Stimulated activated naive B cell treated with anti-CD40 and anti-IgM and Interleukin-4, amounts not matched to agents 10 μg/mL and 1 μg/mL and 100 μg/mL, for 72 hours (primary cell): ENCODE measurements around the gene NEB.

Experiments used
- ATAC-seq, 2 donors: fragments of 150-1000 bp; cut with Tn5 transposase; replicated peaks; 2 replicates each; pipeline ENCODE4 v1.10.0; 2021; ENCODE audit warnings: moderate library complexity in 1 of 2
- DNase-seq: peaks from one replicate; pipeline ENCODE4 v3.0.0; 2021
- H3K27ac Mint-ChIP-seq: one replicate; pipeline ENCODE4 v1.8.0; 2022; ENCODE audit warnings: mild to moderate bottlenecking, mixed read lengths
- H3K27me3 Mint-ChIP-seq, 2 donors: one replicate each; pipeline ENCODE4 v1.8.0; 2022; ENCODE audit warnings: mixed read lengths in 2 of 2
- H3K36me3 Mint-ChIP-seq, 2 donors: one replicate each; pipeline ENCODE4 v1.8.0; 2022; ENCODE audit warnings: mixed read lengths in 2 of 2, mild to moderate bottlenecking in 1 of 2
- H3K4me1 Mint-ChIP-seq, 2 donors: one replicate each; pipeline ENCODE4 v1.8.0; 2022; ENCODE audit warnings: mixed read lengths in 2 of 2, mild to moderate bottlenecking in 1 of 2
- H3K4me3 Mint-ChIP-seq, 2 donors: one replicate each; pipeline ENCODE4 v1.8.0; 2022; ENCODE audit warnings: mild to moderate bottlenecking in 2 of 2, mixed read lengths in 2 of 2, moderate library complexity in 1 of 2
- H3K9me3 Mint-ChIP-seq, 2 donors: one replicate each; pipeline ENCODE4 v1.8.0; 2022; ENCODE audit warnings: mixed read lengths in 2 of 2, mild to moderate bottlenecking in 1 of 2

The NEB gene

GRCh38 chr2:151486053-151486452 is 248.2 kb downstream of the NEB start:
- Mint-ChIP-seq H3K27ac (no peak overlapping the region), H3K27me3 (no peaks in the 10 kb centered on the region), H3K36me3 (peaks cover 32 to 58% of the 10 kb centered on the region in 2 donors), H3K4me3 (no peak overlapping the region), H3K4me1 (peaks cover 0 to 4% of the 10 kb centered on the region in 2 donors), H3K9me3 (peaks cover 6 to 9% of the 10 kb centered on the region in 2 donors)
- DNase-seq (no peak), ATAC-seq (no peak)

- Mint-ChIP-seq H3K4me1 (peaks cover 0 to 4% of the 10 kb centered on the region in 2 donors), H3K27me3 (no peaks in the 10 kb centered on the region), H3K9me3 (peaks cover 6 to 9% of the 10 kb centered on the region in 2 donors), H3K36me3 (peaks cover 36 to 56% of the 10 kb centered on the region in 2 donors), H3K27ac (no peak overlapping the region), H3K4me3 (no peak overlapping the region)
- no peak for ATAC-seq
- no peak for DNase-seq
Observed at GRCh38 chr2:151484100-151484499, 250.2 kb downstream of the NEB start.

DNA sequence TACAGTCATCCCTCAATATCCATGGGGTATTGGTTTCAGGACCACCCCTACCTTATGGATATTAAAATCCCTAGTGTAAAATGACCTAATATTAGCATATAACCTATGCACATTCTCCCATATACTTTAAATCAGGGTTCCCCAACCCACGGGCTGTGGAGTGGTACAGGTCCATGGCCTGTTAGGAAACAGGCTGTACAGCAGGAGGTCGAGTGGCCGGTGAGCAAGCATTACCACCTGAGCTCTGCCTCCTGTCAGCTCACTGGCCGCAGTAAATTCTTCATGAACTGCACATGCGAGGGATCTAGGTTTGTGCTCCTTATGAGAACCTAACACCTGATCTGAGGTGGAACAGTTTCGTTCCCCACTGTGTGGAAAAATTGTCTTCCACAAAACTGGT is 250.7 kb downstream of the NEB start:
- ATAC-seq (no peak), DNase-seq (no peak)
- Mint-ChIP-seq H3K27me3 (no peaks in the 10 kb centered on the region), H3K9me3 (peaks cover 6 to 9% of the 10 kb centered on the region in 2 donors), H3K27ac (no peak overlapping the region), H3K4me1 (peaks cover 0 to 4% of the 10 kb centered on the region in 2 donors), H3K36me3 (peaks cover 36 to 60% of the 10 kb centered on the region in 2 donors), H3K4me3 (no peak overlapping the region)

DNA sequence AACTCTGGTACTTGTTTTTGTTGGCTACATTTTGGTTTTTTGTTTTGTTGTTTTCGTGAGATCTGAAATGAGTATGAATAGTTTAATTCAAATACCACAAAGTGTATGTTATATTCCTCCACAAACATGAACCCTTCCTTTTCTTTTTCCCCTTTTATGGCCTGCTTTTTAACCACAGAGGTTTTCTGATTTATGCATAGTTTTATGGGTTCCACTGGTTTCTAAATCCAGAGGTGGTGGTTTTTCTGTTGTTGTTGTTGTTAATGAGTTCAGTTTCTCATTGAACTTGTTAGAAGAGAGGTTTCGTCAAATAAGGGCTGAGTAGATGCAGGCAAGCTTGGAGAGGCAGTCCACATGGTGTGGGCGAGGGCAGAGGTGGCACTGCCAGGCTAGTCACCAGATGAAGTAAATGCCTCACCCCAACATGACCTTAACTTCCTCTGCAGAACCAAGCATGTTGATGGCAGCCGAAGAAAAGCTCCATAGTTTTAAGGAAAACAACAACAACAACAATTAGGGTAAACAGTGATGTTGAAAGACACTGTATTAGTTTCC is 252.0 kb downstream of the NEB start:
- no peak overlapping the region for H3K27ac Mint-ChIP-seq
- DNase-seq, result no peak

GRCh38 chr2:151481744-151482143 is 252.5 kb downstream of the NEB start:
- no peak overlapping the region for H3K27ac Mint-ChIP-seq
- H3K4me3 Mint-ChIP-seq, result no peak overlapping the region
- no peaks in the 10 kb centered on the region for H3K27me3 Mint-ChIP-seq
- H3K9me3 Mint-ChIP-seq, result peaks cover 6 to 9% of the 10 kb centered on the region in 2 donors
- peak; percentile 27 to 29 for ATAC-seq
- H3K36me3 Mint-ChIP-seq, result peaks cover 45 to 65% of the 10 kb centered on the region in 2 donors
- no peak for DNase-seq
- peaks cover 0 to 4% of the 10 kb centered on the region in 2 donors for H3K4me1 Mint-ChIP-seq

More for the DNA sequence above, 252.0 kb downstream of the NEB start:
- no peak for ATAC-seq
- Mint-ChIP-seq H3K4me3 (no peak overlapping the region), H3K27me3 (no peaks in the 10 kb centered on the region), H3K4me1 (peaks cover 0 to 4% of the 10 kb centered on the region in 2 donors), H3K36me3 (peaks cover 44 to 67% of the 10 kb centered on the region in 2 donors), H3K9me3 (peaks cover 6 to 9% of the 10 kb centered on the region in 2 donors)

GRCh38 chr2:151478011-151478410 is 256.3 kb downstream of the NEB start:
- H3K27ac Mint-ChIP-seq, result no peak overlapping the region
- peaks cover 23 to 40% of the 10 kb centered on the region in 2 donors for H3K36me3 Mint-ChIP-seq
- no peak overlapping the region for H3K4me3 Mint-ChIP-seq
- H3K9me3 Mint-ChIP-seq, result no peaks in the 10 kb centered on the region
- H3K4me1 Mint-ChIP-seq, result no peaks in the 10 kb centered on the region
- DNase-seq (no peak), ATAC-seq (no peak)
- no peaks in the 10 kb centered on the region for H3K27me3 Mint-ChIP-seq

GRCh38 chr2:151476287-151476686 is 258.0 kb downstream of the NEB start:
- DNase-seq (no peak), ATAC-seq (no peak)
- Mint-ChIP-seq H3K4me3 (no peak overlapping the region), H3K27ac (no peak overlapping the region), H3K4me1 (peaks cover 8 to 12% of the 10 kb centered on the region in 2 donors), H3K9me3 (peaks cover 0 to 2% of the 10 kb centered on the region in 2 donors), H3K27me3 (no peaks in the 10 kb centered on the region), H3K36me3 (peaks cover 28 to 42% of the 10 kb centered on the region in 2 donors)

- H3K27me3 Mint-ChIP-seq, result no peaks in the 10 kb centered on the region
- H3K4me3 Mint-ChIP-seq, result no peak overlapping the region
- peaks cover 31 to 46% of the 10 kb centered on the region in 2 donors for H3K36me3 Mint-ChIP-seq
- peaks cover 4% of the 10 kb centered on the region in 2 donors for H3K9me3 Mint-ChIP-seq
- H3K4me1 Mint-ChIP-seq, result peaks cover 8 to 12% of the 10 kb centered on the region in 2 donors
- ATAC-seq, result no peak
- H3K27ac Mint-ChIP-seq, result no peak overlapping the region
- DNase-seq, result no peak
Observed at GRCh38 chr2:151475071-151475470, 259.2 kb downstream of the NEB start.

DNA sequence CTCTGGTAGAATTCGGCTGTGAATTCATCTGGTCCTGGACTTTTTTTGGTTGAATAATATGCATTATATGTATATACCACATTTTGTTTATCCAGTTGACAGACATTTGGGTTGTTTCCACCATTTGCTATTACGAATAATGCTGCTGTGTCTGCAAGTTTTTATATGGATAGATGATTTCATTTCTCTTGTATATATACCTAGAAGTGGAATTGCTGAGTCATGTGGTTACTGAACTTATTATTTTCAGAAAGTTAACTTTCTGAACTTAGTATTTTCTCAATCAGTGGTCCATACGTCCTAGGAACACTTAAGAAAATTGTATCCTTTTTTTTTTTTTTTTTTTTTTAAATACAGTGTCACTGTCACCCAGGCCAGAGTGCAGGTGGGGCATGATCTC is 261.3 kb downstream of the NEB start:
- Mint-ChIP-seq H3K36me3 (peaks cover 34 to 44% of the 10 kb centered on the region in 2 donors), H3K27me3 (no peaks in the 10 kb centered on the region), H3K27ac (no peak overlapping the region), H3K4me1 (peaks cover 8 to 12% of the 10 kb centered on the region in 2 donors), H3K9me3 (peaks cover 4% of the 10 kb centered on the region in 2 donors), H3K4me3 (no peak overlapping the region)
- ATAC-seq (no peak), DNase-seq (no peak)

DNA sequence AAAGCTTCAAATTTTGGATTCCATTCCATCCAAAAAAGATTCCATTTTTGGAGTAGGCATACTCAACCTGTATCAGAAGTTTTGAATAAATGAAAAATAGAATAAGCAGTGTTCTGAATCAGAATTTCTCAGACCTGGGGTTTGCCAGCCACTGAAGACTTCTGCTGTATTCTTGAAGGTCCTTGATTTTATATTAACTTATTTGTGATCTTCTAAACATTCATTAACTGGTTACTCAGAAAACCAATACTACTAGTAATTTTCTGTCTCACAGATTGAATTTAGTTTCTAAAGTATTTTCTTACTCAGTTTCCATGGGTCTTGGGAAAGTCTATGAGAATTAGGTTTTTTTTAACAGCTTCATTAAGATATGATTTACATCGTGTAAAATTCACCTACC is 263.7 kb downstream of the NEB start:
- no peak for ATAC-seq
- no peak for DNase-seq
- Mint-ChIP-seq H3K27me3 (no peaks in the 10 kb centered on the region), H3K36me3 (peaks cover 32 to 47% of the 10 kb centered on the region in 2 donors), H3K27ac (no peak overlapping the region), H3K9me3 (peaks cover 4% of the 10 kb centered on the region in 2 donors), H3K4me3 (no peak overlapping the region), H3K4me1 (peaks cover 8 to 12% of the 10 kb centered on the region in 2 donors)

GRCh38 chr2:151465771-151466170 is 268.5 kb downstream of the NEB start:
- no peaks in the 10 kb centered on the region for H3K9me3 Mint-ChIP-seq
- peaks cover 52 to 67% of the 10 kb centered on the region in 2 donors for H3K36me3 Mint-ChIP-seq
- DNase-seq (no peak), ATAC-seq (no peak)
- peaks cover 0 to 6% of the 10 kb centered on the region in 2 donors for H3K4me1 Mint-ChIP-seq
- H3K27me3 Mint-ChIP-seq, result no peaks in the 10 kb centered on the region
- no peak overlapping the region for H3K4me3 Mint-ChIP-seq
- H3K27ac Mint-ChIP-seq, result no peak overlapping the region

DNA sequence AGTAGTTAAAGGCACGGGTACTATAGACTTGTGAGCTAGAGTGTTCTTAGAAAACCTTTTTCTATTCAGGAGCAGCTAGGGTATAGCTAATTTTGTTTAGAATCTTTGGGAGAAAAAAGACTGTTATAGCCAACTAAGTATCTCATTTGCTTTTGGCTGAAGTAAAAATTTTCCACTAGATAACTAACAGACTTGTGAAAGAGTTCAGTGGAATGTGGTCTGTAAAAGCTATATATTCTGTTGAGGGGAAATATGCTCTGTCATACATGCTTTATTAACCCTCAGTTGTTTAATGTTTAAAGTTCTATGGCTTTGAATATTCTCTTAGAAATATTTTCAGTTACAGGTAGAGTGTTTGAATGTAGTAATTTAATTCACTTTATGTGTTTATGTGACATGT is 274.9 kb downstream of the NEB start:
- no peak for ATAC-seq
- no peaks in the 10 kb centered on the region for H3K27me3 Mint-ChIP-seq
- no peak overlapping the region for H3K4me3 Mint-ChIP-seq
- H3K27ac Mint-ChIP-seq, result no peak overlapping the region
- H3K36me3 Mint-ChIP-seq, result peaks cover 34 to 50% of the 10 kb centered on the region in 2 donors
- H3K4me1 Mint-ChIP-seq, result no peaks in the 10 kb centered on the region
- no peaks in the 10 kb centered on the region for H3K9me3 Mint-ChIP-seq
- DNase-seq, result no peak

- no peak for ATAC-seq
- Mint-ChIP-seq H3K4me3 (no peak overlapping the region), H3K9me3 (no peaks in the 10 kb centered on the region), H3K36me3 (peaks cover 17% of the 10 kb centered on the region in 2 donors), H3K4me1 (no peaks in the 10 kb centered on the region), H3K27ac (no peak overlapping the region), H3K27me3 (no peaks in the 10 kb centered on the region)
- no peak for DNase-seq
Observed at GRCh38 chr2:151439127-151439526, 295.1 kb downstream of the NEB start.

DNA sequence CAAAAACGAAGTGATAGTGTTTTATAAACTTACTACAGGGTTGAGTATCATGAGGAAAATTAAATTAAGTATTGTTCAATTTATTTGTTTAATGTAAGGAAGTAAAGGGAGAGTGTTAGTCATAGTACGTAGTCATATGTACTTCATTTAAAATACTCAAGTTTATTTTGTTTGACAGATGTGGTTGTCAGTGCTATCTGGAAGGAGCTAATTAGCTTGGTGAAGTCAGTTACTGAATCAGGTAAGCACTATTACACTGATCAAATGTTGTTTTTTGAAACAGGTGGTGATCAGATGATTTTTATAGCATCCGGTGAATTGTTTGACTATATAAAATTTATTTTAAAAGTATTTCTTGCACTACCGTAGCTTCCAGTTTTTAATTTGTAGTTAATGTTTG is 295.8 kb downstream of the NEB start:
- ATAC-seq, result no peak
- Mint-ChIP-seq H3K27me3 (no peaks in the 10 kb centered on the region), H3K36me3 (peaks cover 16 to 17% of the 10 kb centered on the region in 2 donors), H3K9me3 (no peaks in the 10 kb centered on the region), H3K27ac (no peak overlapping the region), H3K4me1 (no peaks in the 10 kb centered on the region), H3K4me3 (no peak overlapping the region)
- DNase-seq, result no peak

GRCh38 chr2:151437630-151438029 is 296.6 kb downstream of the NEB start:
- Mint-ChIP-seq H3K4me3 (no peak overlapping the region), H3K4me1 (no peaks in the 10 kb centered on the region), H3K27ac (peak overlapping the region; percentile 31), H3K36me3 (peaks cover 17 to 18% of the 10 kb centered on the region in 2 donors), H3K27me3 (no peaks in the 10 kb centered on the region), H3K9me3 (no peaks in the 10 kb centered on the region)
- DNase-seq, result no peak
- peak; percentile 45 to 68 for ATAC-seq
